GM10266 (cell line): ENCODE data around the gene E2F6.
A peak's percentile ranks its signal among the peaks of the same experiment; 100 is the strongest.

Experiments used
- DNase-seq: peaks from one replicate; pipeline ENCODE4 v3.0.0; 2012; ENCODE audit errors: extremely low spot score
- CTCF ChIP-seq: IDR thresholded peaks from 2 replicates; pipeline ENCODE4 v1.5.1; 2012; ENCODE audit warnings: mild to moderate bottlenecking, low read depth; ENCODE audit not compliant: control insufficient read depth, insufficient read depth; ENCODE audit errors: missing control alignments

Gene E2F6

GRCh38 chr2:11422491-11422865, 43.5 kb downstream of the E2F6 start:
- TF ChIP-seq CTCF, result no peak
- no peak for DNase-seq

GRCh38 chr2:11421863-11422490, 44.0 kb downstream of the E2F6 start:
- no peak for TF ChIP-seq CTCF
- no peak for DNase-seq

- no peak for TF ChIP-seq CTCF
- DNase-seq, result no peak
These were observed 45.3 kb downstream of the E2F6 start for GRCh38 chr2:11420671-11421070.

GRCh38 chr2:11420190-11420589, 45.8 kb downstream of the E2F6 start:
- no peak for TF ChIP-seq CTCF
- DNase-seq, result no peak

GRCh38 chr2:11419781-11420180, 46.2 kb downstream of the E2F6 start:
- TF ChIP-seq CTCF, result no peak
- DNase-seq, result no peak

- TF ChIP-seq CTCF, result peak; percentile 31
- no peak for DNase-seq
These were observed 47.9 kb downstream of the E2F6 start for GRCh38 chr2:11417946-11418585.

- TF ChIP-seq CTCF, result no peak
- no peak for DNase-seq
These were observed 49.0 kb downstream of the E2F6 start for GRCh38 chr2:11416931-11417330.
